ENCODE measurements around the gene RBM20.

Gene RBM20

DNA sequence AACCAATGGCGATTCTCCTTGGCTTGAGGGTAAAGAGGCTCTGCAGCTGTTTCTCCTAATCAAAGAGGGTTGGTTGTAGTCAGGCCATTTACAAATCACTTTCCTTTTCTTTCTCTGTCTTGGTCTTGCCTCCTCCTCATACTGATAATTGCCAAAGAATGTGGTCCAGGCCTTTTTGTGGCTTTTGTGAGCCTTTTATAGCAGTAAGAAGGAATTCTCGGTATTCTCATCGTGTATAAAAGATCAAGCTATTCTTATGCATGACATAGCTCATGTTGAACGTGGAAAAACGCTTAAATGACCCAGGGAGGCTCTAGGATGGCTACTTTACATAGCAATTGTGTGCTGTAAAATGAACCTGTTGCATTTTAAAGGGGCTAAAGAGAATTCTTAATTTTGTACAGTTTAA, 62.6 kb downstream of the RBM20 start:
- no peak overlapping the region for H3K4me3 ChIP-seq (ENCODE audit: low read depth, low read length)
- TF ChIP-seq, protein P1, sequence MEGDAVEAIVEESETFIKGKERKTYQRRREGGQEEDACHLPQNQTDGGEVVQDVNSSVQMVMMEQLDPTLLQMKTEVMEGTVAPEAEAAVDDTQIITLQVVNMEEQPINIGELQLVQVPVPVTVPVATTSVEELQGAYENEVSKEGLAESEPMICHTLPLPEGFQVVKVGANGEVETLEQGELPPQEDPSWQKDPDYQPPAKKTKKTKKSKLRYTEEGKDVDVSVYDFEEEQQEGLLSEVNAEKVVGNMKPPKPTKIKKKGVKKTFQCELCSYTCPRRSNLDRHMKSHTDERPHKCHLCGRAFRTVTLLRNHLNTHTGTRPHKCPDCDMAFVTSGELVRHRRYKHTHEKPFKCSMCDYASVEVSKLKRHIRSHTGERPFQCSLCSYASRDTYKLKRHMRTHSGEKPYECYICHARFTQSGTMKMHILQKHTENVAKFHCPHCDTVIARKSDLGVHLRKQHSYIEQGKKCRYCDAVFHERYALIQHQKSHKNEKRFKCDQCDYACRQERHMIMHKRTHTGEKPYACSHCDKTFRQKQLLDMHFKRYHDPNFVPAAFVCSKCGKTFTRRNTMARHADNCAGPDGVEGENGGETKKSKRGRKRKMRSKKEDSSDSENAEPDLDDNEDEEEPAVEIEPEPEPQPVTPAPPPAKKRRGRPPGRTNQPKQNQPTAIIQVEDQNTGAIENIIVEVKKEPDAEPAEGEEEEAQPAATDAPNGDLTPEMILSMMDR (IDR thresholded peaks at IDR 0.05; ENCODE audit: low read depth, low read length, missing control alignments) = no peak

DNA sequence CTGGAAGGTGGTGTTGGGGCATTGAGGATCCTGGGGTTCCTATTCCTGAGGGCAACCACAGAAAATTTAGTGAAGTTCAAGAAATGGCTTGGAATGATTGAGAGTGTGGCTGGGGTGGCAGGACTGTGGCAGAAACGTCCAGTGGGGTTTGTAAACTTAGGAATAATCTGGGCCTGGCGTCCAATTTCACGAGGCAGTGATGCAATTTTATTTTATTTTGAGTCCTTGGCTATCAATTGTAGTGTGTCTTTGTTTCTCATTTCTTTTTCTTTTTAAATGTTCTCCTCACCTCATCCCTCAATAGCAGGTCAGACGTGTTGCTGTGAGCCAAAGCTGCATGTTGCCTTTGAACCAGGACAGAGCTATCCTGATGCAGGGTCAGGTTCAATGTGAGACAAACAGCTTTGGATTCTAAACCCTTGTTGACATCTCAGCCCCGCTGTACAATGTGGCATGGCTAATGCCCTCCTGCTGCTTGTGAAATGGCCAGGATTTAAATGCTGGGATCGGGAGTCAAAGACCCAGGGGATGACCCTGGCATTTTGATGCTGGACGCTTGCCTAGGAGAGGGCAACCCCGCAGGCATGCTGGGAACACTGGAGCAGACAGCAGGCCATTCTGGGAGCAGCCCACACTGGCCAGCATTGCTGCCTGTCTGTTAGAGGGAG, 64.8 kb downstream of the RBM20 start:
- DNase-seq (ENCODE audit: low read depth) = no peak
- TF ChIP-seq, protein P1 (IDR thresholded peaks at IDR 0.05; ENCODE audit: low read depth, low read length, missing control alignments) = no peak
- no peak overlapping the region for H3K4me3 ChIP-seq (ENCODE audit: low read depth, low read length)

More for the DNA sequence above, 62.6 kb downstream of the RBM20 start:
- no peak for DNase-seq (ENCODE audit: low read depth)

DNA sequence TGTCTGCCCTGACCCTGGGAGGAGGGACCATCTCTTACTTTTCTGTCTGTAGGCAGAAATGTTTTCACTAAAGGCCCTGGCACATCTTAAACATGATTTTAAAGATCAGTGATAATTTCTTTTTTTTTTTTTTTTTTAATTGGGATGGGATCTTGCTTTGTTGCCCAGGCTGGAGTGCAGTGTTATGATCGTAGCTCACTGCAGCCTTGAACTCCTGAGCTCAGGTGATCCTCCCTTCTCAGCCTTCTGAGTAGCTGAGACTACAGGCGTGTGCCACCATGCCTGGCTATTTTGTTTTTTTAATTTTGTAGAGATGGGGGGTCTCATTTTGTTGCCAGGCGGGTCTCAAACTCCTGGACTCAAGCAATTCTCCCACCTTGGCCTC, 65.3 kb downstream of the RBM20 start:
- TF ChIP-seq, protein P1 (IDR thresholded peaks at IDR 0.05; ENCODE audit: low read depth, low read length, missing control alignments) = no peak
- H3K4me3 ChIP-seq (ENCODE audit: low read depth, low read length) = no peak overlapping the region
- DNase-seq (ENCODE audit: low read depth) = no peak

DNA sequence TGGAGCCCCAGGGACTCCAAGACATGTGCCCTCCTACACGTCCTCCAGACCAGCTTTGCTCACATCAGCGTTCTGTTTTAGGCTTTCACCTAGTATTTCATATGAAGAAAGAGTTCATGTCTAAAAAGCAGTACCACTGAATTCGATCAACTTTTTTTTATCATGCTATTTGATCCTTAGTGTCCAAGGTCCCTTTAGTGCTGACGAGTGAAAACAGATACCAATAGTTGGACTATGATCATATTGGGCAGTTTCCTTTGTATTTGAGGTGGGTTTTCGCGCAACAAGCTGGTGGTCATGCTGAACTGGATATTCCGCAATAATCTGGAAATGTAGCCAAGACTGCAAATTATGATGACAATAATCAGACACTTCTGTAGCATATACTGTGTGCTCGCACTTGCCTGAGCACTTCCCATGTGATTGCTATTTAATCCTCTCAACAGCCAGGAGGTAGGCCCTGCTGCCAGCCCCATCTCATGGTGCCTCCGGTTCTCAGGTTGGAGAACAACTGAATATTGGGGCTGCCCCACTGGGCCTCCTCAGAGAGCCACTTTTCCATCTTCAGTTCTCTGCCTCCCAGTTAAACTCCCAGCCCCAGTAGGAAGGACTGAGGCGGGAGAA, 65.9 kb downstream of the RBM20 start:
- no peak overlapping the region for H3K4me3 ChIP-seq (ENCODE audit: low read depth, low read length)
- TF ChIP-seq, protein P1 (IDR thresholded peaks at IDR 0.05; ENCODE audit: low read depth, low read length, missing control alignments) = no peak
- no peak for DNase-seq (ENCODE audit: low read depth)

GRCh38 chr10:110710621-110711020, 66.5 kb downstream of the RBM20 start:
- no peak for DNase-seq (ENCODE audit: low read depth)
- TF ChIP-seq, protein P1 (IDR thresholded peaks at IDR 0.05; ENCODE audit: low read depth, low read length, missing control alignments) = no peak
- no peak overlapping the region for H3K4me3 ChIP-seq (ENCODE audit: low read depth, low read length)

DNA sequence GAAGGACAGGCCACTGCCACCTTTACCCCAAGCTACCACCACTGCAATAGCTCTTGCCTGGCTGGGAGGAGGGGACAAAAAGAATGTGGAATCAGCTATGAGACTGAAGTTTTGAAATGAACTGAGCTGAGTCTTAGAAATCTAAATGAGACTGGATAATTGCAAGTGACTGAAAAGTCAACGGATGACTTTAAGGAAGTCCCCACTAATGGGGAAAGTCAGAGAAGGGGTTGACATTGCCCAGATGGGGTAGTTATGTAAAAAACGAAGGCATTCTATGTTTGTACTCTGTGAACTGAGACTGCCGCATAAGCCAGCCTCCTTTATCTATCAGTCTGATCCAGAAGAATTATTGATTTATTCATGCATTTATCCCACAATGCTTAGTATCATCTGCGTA, 67.2 kb downstream of the RBM20 start:
- DNase-seq (ENCODE audit: low read depth) = no peak
- no peak overlapping the region for H3K4me3 ChIP-seq (ENCODE audit: low read depth, low read length)
- TF ChIP-seq, protein P1 (IDR thresholded peaks at IDR 0.05; ENCODE audit: low read depth, low read length, missing control alignments) = no peak

DNA sequence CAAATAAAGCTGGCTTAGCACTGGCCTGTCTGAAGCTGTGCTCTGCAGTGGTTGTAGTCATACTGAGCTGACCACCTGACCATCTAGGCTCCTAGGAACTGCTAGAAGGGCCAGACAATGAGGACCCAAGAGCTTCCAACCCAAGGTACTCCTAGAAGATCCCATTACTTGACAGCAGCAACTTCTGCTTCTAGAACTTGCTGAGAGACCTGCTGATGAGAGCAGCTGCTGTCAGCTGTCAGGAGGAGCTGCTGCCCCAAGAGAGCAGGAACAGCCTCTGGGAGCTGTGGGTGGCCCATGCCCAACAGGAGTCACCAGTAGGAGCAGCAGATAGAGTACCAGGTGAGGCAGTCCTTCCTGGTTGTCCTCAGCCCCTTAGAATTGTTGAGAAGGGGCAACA, 70.2 kb downstream of the RBM20 start:
- TF ChIP-seq, protein P1 (IDR thresholded peaks at IDR 0.05; ENCODE audit: low read depth, low read length, missing control alignments) = no peak
- DNase-seq (ENCODE audit: low read depth) = no peak
- H3K4me3 ChIP-seq (ENCODE audit: low read depth, low read length) = no peak overlapping the region

Measured in GM12864 (cell line).